Measurements from ENCODE around the gene ICAM4. TPM values are rescaled to one million over a fixed set of nuclear protein-coding genes. Genes with fewer than 3 reads are reported as not detected.

The ICAM4 gene
- total and polyA plus RNA-seq, 2 of the 13 experiments (the other 11 are each of a cell fraction or from before 2014, with no cell fraction given): 2.9 to 4.0 TPM

- TF ChIP-seq, protein P1, sequence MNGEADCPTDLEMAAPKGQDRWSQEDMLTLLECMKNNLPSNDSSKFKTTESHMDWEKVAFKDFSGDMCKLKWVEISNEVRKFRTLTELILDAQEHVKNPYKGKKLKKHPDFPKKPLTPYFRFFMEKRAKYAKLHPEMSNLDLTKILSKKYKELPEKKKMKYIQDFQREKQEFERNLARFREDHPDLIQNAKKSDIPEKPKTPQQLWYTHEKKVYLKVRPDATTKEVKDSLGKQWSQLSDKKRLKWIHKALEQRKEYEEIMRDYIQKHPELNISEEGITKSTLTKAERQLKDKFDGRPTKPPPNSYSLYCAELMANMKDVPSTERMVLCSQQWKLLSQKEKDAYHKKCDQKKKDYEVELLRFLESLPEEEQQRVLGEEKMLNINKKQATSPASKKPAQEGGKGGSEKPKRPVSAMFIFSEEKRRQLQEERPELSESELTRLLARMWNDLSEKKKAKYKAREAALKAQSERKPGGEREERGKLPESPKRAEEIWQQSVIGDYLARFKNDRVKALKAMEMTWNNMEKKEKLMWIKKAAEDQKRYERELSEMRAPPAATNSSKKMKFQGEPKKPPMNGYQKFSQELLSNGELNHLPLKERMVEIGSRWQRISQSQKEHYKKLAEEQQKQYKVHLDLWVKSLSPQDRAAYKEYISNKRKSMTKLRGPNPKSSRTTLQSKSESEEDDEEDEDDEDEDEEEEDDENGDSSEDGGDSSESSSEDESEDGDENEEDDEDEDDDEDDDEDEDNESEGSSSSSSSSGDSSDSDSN (CRISPR knock-in tag; IDR thresholded peaks at IDR 0.05): peak; percentile 61; the same call in 1 of the 2 replicates
- TF ChIP-seq ZSCAN31 (CRISPR knock-in tag; IDR thresholded peaks at IDR 0.05; ENCODE audit: low read depth) (0 out of 2 replicates have a peak, but pooled peaks have one; percentile 8), THAP11 (CRISPR knock-in tag; IDR thresholded peaks at IDR 0.05) (peak; percentile 24; the same call in 1 of the 2 replicates), RFX3 (CRISPR knock-in tag; IDR thresholded peaks at IDR 0.05) (no peak), MAZ (IDR thresholded peaks at IDR 0.05; ENCODE audit: borderline replicate concordance, low read depth, low read length) (no peak), MAZ (CRISPR knock-in tag; IDR thresholded peaks at IDR 0.05; ENCODE audit: low read depth) (0 out of 2 replicates have a peak, but pooled peaks have one; percentile 8), ZNF431 (CRISPR knock-in tag; IDR thresholded peaks at IDR 0.05; ENCODE audit: borderline replicate concordance, low read depth) (0 out of 2 replicates have a peak, but pooled peaks have one; percentile 30), ELF1 (CRISPR knock-in tag; IDR thresholded peaks at IDR 0.05) (peak; percentile 38; the same call in 1 of the 2 replicates), ZNF451 (CRISPR knock-in tag; IDR thresholded peaks at IDR 0.05) (no peak), NCOA1 (CRISPR knock-in tag; IDR thresholded peaks at IDR 0.05) (0 out of 2 replicates have a peak, but pooled peaks have one; percentile 26), ETV5 (CRISPR knock-in tag; IDR thresholded peaks at IDR 0.05; ENCODE audit: borderline replicate concordance) (peak; percentile 33; the same call in 1 of the 2 replicates), ZNF44 (CRISPR knock-in tag; IDR thresholded peaks at IDR 0.05) (no peak), ELF3 (CRISPR knock-in tag; IDR thresholded peaks at IDR 0.05) (peak; percentile 41; the same call in 1 of the 2 replicates), ZNF326 (CRISPR knock-in tag; IDR thresholded peaks at IDR 0.05; ENCODE audit: borderline replicate concordance) (no peak), ZFP91 (CRISPR knock-in tag; IDR thresholded peaks at IDR 0.05; ENCODE audit: borderline replicate concordance) (no peak), GZF1 (CRISPR knock-in tag; IDR thresholded peaks at IDR 0.05) (0 out of 2 replicates have a peak, but pooled peaks have one; percentile 3), ZNF616 (CRISPR knock-in tag; IDR thresholded peaks at IDR 0.05; ENCODE audit: low read depth) (no peak), REL (CRISPR knock-in tag; conservative IDR thresholded peaks at IDR 0.05) (no peak), ZBTB25 (CRISPR knock-in tag; IDR thresholded peaks at IDR 0.05) (0 out of 2 replicates have a peak, but pooled peaks have one; percentile 10), ZNF280D (CRISPR knock-in tag; IDR thresholded peaks at IDR 0.05) (0 out of 2 replicates have a peak, but pooled peaks have one; percentile 22), ZNF777 (CRISPR knock-in tag; IDR thresholded peaks at IDR 0.05) (no peak)
Observed at GRCh38 chr19:10332158-10332964, 45.6 kb downstream of the ICAM4 start (continued).
